ENCODE results near the gene KRTAP1-5. TPM values are rescaled to one million over a fixed set of nuclear protein-coding genes. Genes with fewer than 3 reads are reported as not detected.

Gene KRTAP1-5
- total RNA-seq, 2 donors from 2014 or later = not detected

DNA sequence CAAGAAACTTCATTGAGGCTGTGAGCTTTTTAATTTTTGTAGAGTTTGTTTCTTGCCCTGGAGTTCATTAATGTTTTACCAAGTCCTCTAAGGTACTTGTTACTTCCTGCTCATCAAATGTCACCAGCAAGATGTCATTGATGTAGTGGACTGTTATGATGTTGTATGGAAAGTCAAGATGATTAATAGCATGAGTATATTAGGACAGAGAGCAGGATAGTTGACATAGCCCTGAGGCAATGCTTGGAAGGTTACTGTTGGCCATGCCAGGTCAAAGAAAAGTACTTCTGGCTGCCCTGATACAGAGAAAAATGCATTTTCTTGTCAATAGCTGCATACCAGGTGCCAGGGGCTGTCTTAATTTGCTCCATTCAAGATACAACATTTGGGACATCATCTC is 6.7 kb downstream of the KRTAP1-5 start:
- Histone ChIP-seq H3K9me3 (no peaks in the 10 kb centered on the region), H3K27ac (no peak overlapping the region), H3K4me3 (no peak overlapping the region), H3K36me3 (no peaks in the 10 kb centered on the region), H3K4me1 (ENCODE audit: control insufficient read depth in 1 of 2, low read depth in 2 of 2) (no peaks in the 10 kb centered on the region), H3K27me3 (replicated peaks; ENCODE audit: insufficient read depth) (no peaks in the 10 kb centered on the region)
- no peak for ATAC-seq (ENCODE audit: insufficient number of reproducible peaks, low FRiP score, low read depth)
- TF ChIP-seq, protein P1, sequence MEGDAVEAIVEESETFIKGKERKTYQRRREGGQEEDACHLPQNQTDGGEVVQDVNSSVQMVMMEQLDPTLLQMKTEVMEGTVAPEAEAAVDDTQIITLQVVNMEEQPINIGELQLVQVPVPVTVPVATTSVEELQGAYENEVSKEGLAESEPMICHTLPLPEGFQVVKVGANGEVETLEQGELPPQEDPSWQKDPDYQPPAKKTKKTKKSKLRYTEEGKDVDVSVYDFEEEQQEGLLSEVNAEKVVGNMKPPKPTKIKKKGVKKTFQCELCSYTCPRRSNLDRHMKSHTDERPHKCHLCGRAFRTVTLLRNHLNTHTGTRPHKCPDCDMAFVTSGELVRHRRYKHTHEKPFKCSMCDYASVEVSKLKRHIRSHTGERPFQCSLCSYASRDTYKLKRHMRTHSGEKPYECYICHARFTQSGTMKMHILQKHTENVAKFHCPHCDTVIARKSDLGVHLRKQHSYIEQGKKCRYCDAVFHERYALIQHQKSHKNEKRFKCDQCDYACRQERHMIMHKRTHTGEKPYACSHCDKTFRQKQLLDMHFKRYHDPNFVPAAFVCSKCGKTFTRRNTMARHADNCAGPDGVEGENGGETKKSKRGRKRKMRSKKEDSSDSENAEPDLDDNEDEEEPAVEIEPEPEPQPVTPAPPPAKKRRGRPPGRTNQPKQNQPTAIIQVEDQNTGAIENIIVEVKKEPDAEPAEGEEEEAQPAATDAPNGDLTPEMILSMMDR (IDR thresholded peaks at IDR 0.05) = no peak
- DNase-seq (ENCODE audit: low spot score) = no peak

DNA sequence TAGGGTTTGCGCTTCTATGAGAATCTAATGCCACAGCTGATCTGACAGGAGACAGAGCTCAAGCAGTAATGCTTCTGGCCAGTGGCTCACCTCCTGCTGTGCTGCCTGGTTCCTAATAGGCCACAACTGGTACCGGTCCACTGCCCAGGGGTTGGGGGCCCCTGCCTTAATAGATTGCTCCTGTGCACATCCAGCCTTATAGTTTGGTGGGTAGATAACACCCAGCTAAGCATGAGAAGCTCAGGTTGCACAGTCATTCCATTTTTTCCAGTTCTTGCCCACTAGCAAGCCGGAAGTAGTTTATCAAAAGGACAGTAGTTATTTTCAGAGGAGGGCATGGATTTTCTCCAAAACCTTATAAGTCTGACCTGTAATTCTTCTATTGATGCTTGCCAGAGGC is 7.6 kb downstream of the KRTAP1-5 start:
- Histone ChIP-seq H3K4me3 (no peak overlapping the region), H3K27ac (no peak overlapping the region), H3K36me3 (no peaks in the 10 kb centered on the region), H3K27me3 (replicated peaks; ENCODE audit: insufficient read depth) (no peaks in the 10 kb centered on the region), H3K4me1 (ENCODE audit: control insufficient read depth in 1 of 2, low read depth in 2 of 2) (no peaks in the 10 kb centered on the region), H3K9me3 (no peaks in the 10 kb centered on the region)
- no peak for DNase-seq (ENCODE audit: low spot score)
- ATAC-seq (ENCODE audit: insufficient number of reproducible peaks, low FRiP score, low read depth) = no peak
- TF ChIP-seq, protein P1 (IDR thresholded peaks at IDR 0.05) = no peak

DNA sequence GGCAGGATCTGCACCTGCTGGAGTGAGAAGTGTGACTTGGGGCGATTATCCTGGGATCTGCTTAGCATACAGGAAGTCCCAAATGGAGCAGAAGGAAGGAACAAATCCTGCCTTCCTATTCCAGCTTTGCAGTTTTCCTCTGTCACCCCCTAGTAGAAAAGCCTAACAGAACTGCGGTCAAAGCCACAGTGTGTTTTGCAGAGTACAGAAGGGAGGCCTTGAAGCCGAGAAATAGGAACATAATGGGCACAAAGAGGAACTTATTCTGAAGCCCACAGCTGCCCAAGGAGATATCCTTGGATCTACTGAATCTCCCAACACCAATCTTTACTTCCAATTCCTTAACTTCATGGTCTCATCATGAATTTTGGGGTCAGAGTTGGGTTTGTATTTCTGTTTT is 8.5 kb downstream of the KRTAP1-5 start:
- H3K4me3 ChIP-seq = no peak overlapping the region
- ATAC-seq (ENCODE audit: insufficient number of reproducible peaks, low FRiP score, low read depth) (no peak), DNase-seq (ENCODE audit: low spot score) (no peak)
- no peaks in the 10 kb centered on the region for H3K4me1 ChIP-seq (ENCODE audit: control insufficient read depth in 1 of 2, low read depth in 2 of 2)
- H3K27me3 ChIP-seq (replicated peaks; ENCODE audit: insufficient read depth) = no peaks in the 10 kb centered on the region
- H3K27ac ChIP-seq = no peak overlapping the region
- H3K36me3 ChIP-seq = no peaks in the 10 kb centered on the region
- no peaks in the 10 kb centered on the region for H3K9me3 ChIP-seq
- TF ChIP-seq, protein P1 (IDR thresholded peaks at IDR 0.05) = no peak

DNA sequence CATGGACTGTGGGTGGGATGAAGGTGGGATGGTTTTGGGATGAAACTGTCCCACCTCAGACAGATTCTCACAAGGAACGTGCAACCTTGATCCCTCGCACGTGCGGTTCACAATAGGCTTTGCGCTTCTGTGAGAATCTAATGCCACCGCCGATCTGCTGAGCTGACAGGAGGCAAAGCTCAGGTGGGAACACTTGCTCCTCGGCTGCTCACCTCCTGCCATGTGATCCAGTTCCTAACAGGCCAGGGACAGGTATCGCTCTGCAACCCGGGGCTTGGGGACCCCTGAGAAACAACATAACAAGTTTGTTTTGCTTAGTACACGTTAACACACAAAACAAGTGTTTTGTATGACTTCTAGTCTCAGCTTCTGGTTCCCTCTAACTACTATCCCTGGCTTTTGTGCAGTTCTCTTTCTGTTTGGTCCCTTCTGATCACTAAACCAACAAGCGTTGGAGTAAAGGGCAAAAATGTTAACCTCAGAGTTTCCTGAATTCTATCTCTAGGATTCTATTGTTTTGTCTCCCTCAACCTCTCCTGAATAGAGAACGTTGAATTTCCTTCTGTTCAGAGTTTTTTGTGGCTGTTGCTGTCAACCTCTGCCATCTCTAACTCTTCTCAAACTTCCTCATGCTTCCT is 10.3 kb downstream of the KRTAP1-5 start:
- Histone ChIP-seq H3K9me3 (no peaks in the 10 kb centered on the region), H3K4me3 (no peak overlapping the region), H3K27me3 (replicated peaks; ENCODE audit: insufficient read depth) (no peaks in the 10 kb centered on the region), H3K4me1 (ENCODE audit: control insufficient read depth in 1 of 2, low read depth in 2 of 2) (no peaks in the 10 kb centered on the region), H3K36me3 (no peaks in the 10 kb centered on the region), H3K27ac (no peak overlapping the region)
- TF ChIP-seq, protein P1 (IDR thresholded peaks at IDR 0.05) = no peak
- DNase-seq (ENCODE audit: low spot score) (no peak), ATAC-seq (ENCODE audit: insufficient number of reproducible peaks, low FRiP score, low read depth) (no peak)

DNA sequence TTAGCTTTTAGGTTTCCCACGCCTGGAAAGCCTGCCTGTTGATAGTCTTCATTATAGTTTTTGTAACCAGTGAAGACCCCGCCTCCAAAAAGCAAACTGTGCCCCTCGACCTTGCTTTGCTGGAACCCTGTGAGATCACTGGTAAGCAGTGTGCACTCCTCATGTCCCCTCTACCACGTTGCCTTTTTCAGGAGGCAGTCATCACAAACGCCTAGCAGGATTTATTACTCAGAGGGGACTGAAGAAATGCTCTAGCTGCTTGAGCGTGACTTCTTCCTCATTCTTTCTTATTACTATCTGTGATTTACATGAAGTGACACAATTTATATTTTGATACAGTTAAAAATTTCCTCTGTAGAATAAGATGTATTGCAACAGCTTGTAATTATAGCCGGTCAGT is 11.6 kb downstream of the KRTAP1-5 start:
- H3K36me3 ChIP-seq = no peaks in the 10 kb centered on the region
- H3K27ac ChIP-seq = no peak overlapping the region
- H3K4me3 ChIP-seq = no peak overlapping the region
- no peak for ATAC-seq (ENCODE audit: insufficient number of reproducible peaks, low FRiP score, low read depth)
- TF ChIP-seq, protein P1 (IDR thresholded peaks at IDR 0.05) = no peak
- no peak for DNase-seq (ENCODE audit: low spot score)
- H3K27me3 ChIP-seq (replicated peaks; ENCODE audit: insufficient read depth) = no peaks in the 10 kb centered on the region
- H3K9me3 ChIP-seq = no peaks in the 10 kb centered on the region
- H3K4me1 ChIP-seq (ENCODE audit: control insufficient read depth in 1 of 2, low read depth in 2 of 2) = no peaks in the 10 kb centered on the region

Measured in thoracic aorta (tissue), 2 donors.